GM12891 (cell line): Measurements from ENCODE around the gene LDLRAD3.

Source experiments
- POLR2A ChIP-seq: IDR thresholded peaks from 2 replicates; pipeline ENCODE4 v1.6.1; 2011; ENCODE audit warnings: low read depth, low read length, control low read depth
- POLR2AphosphoS5 ChIP-seq: IDR thresholded peaks from 2 replicates; pipeline ENCODE4 v1.6.1; 2011; ENCODE audit warnings: low read depth, low read length, control low read depth
- SPI1 ChIP-seq: IDR thresholded peaks from 2 replicates; pipeline ENCODE4 v1.6.1; 2011; ENCODE audit warnings: low read depth, low read length, control low read depth
- TAF1 ChIP-seq: IDR thresholded peaks from 2 replicates; pipeline ENCODE4 v1.6.1; 2011; ENCODE audit warnings: low read depth, low read length, control low read depth

GRCh38 chr11:36107547-36107946 lies 163.7 kb downstream of the LDLRAD3 start:
- no peak for TF ChIP-seq POLR2A
- TF ChIP-seq SPI1 = no peak
- TF ChIP-seq TAF1 = no peak
- no peak for TF ChIP-seq POLR2AphosphoS5
